IPS-NIHi7 (cell line): ENCODE measurements around the gene PDZK1IP1.
"Not testable (repeated sequence)": the region's sequence is repeated elsewhere in the genome, so short reads cannot be mapped to it uniquely, and the experiment has no call there.

Experiments used
- DNase-seq: peaks from one replicate; pipeline ENCODE4 v3.0.0; 2012; ENCODE audit warnings: mixed read lengths; ENCODE audit errors: extremely low spot score

The PDZK1IP1 gene

GRCh38 chr1:47196622-47197021 is 6.8 kb upstream of the PDZK1IP1 start:
- DNase-seq: peak; percentile 46

GRCh38 chr1:47195981-47196380 is 6.1 kb upstream of the PDZK1IP1 start:
- not testable (repeated sequence) for DNase-seq

- no peak for DNase-seq
These were observed 4.5 kb upstream of the PDZK1IP1 start for GRCh38 chr1:47194311-47194710.

- not testable (repeated sequence) for DNase-seq
These were observed 3.7 kb upstream of the PDZK1IP1 start for GRCh38 chr1:47193496-47193895.

- DNase-seq: peak; percentile 92
These were observed 2.9 kb upstream of the PDZK1IP1 start for GRCh38 chr1:47192458-47193384.

GRCh38 chr1:47191940-47192457 is 2.2 kb upstream of the PDZK1IP1 start:
- no peak for DNase-seq

GRCh38 chr1:47190857-47191256 is 1.0 kb upstream of the PDZK1IP1 start:
- DNase-seq: no peak

GRCh38 chr1:47190509-47190855 is 646 bp upstream of the PDZK1IP1 start:
- no peak for DNase-seq

GRCh38 chr1:47188791-47189785 is 748 bp downstream of the PDZK1IP1 start:
- DNase-seq: no peak

GRCh38 chr1:47187926-47188250 is 1.9 kb downstream of the PDZK1IP1 start:
- DNase-seq: no peak

- DNase-seq: no peak
These were observed 2.5 kb downstream of the PDZK1IP1 start for GRCh38 chr1:47187231-47187925.

GRCh38 chr1:47186267-47187185 is 3.3 kb downstream of the PDZK1IP1 start:
- no peak for DNase-seq

GRCh38 chr1:47184822-47185677 is 4.8 kb downstream of the PDZK1IP1 start:
- DNase-seq: no peak

GRCh38 chr1:47184090-47184821 is 5.6 kb downstream of the PDZK1IP1 start:
- DNase-seq: no peak

GRCh38 chr1:47183308-47184089 is 6.3 kb downstream of the PDZK1IP1 start:
- no peak for DNase-seq

GRCh38 chr1:47182676-47183235 is 7.1 kb downstream of the PDZK1IP1 start:
- DNase-seq: no peak

GRCh38 chr1:47181955-47182675 is 7.7 kb downstream of the PDZK1IP1 start:
- no peak for DNase-seq
